Stimulated activated CD4-positive, alpha-beta T cell treated with anti-CD3 and anti-CD28 coated beads, TNF-alpha, amount 100 ng/mL, for 48 hours (primary cell): ENCODE measurements around the gene TGFB1.

Experiments used
- DNase-seq, 3 donors: peaks; one replicate each; pipeline ENCODE4 v3.0.0-alpha.2; 2020; ENCODE audit warnings: low read depth in 3 of 3

TGFB1 gene

GRCh38 chr19:41321204-41321599 lies 32.5 kb downstream of the TGFB1 start:
- DNase-seq: no peak

- DNase-seq: no peak
These were observed 33.2 kb downstream of the TGFB1 start for GRCh38 chr19:41320568-41320967.

- no peak for DNase-seq
These were observed 33.6 kb downstream of the TGFB1 start for GRCh38 chr19:41320185-41320518.

- no peak for DNase-seq
These were observed 34.1 kb downstream of the TGFB1 start for GRCh38 chr19:41319500-41320184.

GRCh38 chr19:41318696-41319499 lies 34.8 kb downstream of the TGFB1 start:
- no peak for DNase-seq

GRCh38 chr19:41316306-41316920 lies 37.3 kb downstream of the TGFB1 start:
- no peak for DNase-seq

- DNase-seq: no peak
These were observed 42.1 kb downstream of the TGFB1 start for GRCh38 chr19:41311613-41312012.

- DNase-seq: no peak
These were observed 42.6 kb downstream of the TGFB1 start for GRCh38 chr19:41311072-41311471.

GRCh38 chr19:41310033-41310831 lies 43.5 kb downstream of the TGFB1 start, which contains the start of gene CCDC97:
Gene CCDC97, plus strand, starts transcription at chr19:41310172. Its CDS starts 139 bp downstream, at chr19:41310311.
- peak; percentile 79 to 83 (median 81) for DNase-seq

- no peak for DNase-seq
These were observed 44.3 kb downstream of the TGFB1 start for GRCh38 chr19:41309180-41310032.

- DNase-seq: peak; percentile 81 to 94 (median 88)
These were observed 45.1 kb downstream of the TGFB1 start for GRCh38 chr19:41308450-41309179.

GRCh38 chr19:41307954-41308449 lies 45.7 kb downstream of the TGFB1 start:
- DNase-seq: no peak

GRCh38 chr19:41307090-41307875 lies 46.4 kb downstream of the TGFB1 start:
- no peak for DNase-seq

- DNase-seq: no peak
These were observed 47.6 kb downstream of the TGFB1 start for GRCh38 chr19:41305927-41306793.

GRCh38 chr19:41304706-41305483 lies 48.8 kb downstream of the TGFB1 start:
- no peak for DNase-seq

GRCh38 chr19:41303954-41304353 lies 49.8 kb downstream of the TGFB1 start:
- no peak for DNase-seq

GRCh38 chr19:41302624-41303351 lies 50.9 kb downstream of the TGFB1 start:
- peak; percentile 43 to 64 (median 47) for DNase-seq
